Lung (tissue), 12 donors: ENCODE measurements around the gene CDK5RAP2. TPM values are rescaled to one million over a fixed set of nuclear protein-coding genes. Genes with fewer than 3 reads are reported as not detected.
A peak's percentile ranks its signal among the peaks of the same experiment; 100 is the strongest.

Experiments used
- ATAC-seq: fragments of 200-7000 bp; cut with Tn5 transposase; one replicate; pipeline ENCODE4 v1.9.1; 2020; ENCODE audit warnings: moderate number of reproducible peaks; ENCODE audit not compliant: insufficient read depth, low FRiP score
- DNase-seq, 3 donors: peaks; one replicate each; pipeline ENCODE4 v3.0.0-alpha.2; 2013 to 2017
- H3K27ac ChIP-seq, 2 donors: one replicate each; pipeline ENCODE4 v1.5.1; 2013; ENCODE audit warnings: mild to moderate bottlenecking in 2 of 2, moderate library complexity in 2 of 2, control low read depth in 1 of 2, inconsistent platforms in 1 of 2, low read depth in 1 of 2, low read length in 1 of 2
- H3K27me3 ChIP-seq, 3 donors: one replicate each; pipeline ENCODE4 v1.5.1; 2013; ENCODE audit warnings: low read length in 2 of 3; ENCODE audit not compliant: control insufficient read depth in 3 of 3, insufficient read depth in 3 of 3
- H3K36me3 ChIP-seq, 4 donors: one replicate each; pipeline ENCODE4 v1.5.1; 2013; ENCODE audit warnings: low read length in 4 of 4, mild to moderate bottlenecking in 1 of 4, moderate library complexity in 1 of 4; ENCODE audit not compliant: control insufficient read depth in 4 of 4, insufficient read depth in 4 of 4
- H3K4me1 ChIP-seq, 5 donors: one replicate each; pipeline ENCODE4 v1.5.1; 2013; ENCODE audit warnings: low read length in 5 of 5, mild to moderate bottlenecking in 2 of 5, moderate library complexity in 1 of 5; ENCODE audit not compliant: control insufficient read depth in 5 of 5, insufficient read depth in 5 of 5
- H3K4me3 ChIP-seq: one replicate; pipeline ENCODE4 v1.5.1; 2013; ENCODE audit warnings: mild to moderate bottlenecking, control low read depth, moderate library complexity
- H3K9ac ChIP-seq, 2 donors: one replicate each; pipeline ENCODE4 v1.5.1; 2013; ENCODE audit warnings: low read length in 2 of 2, control low read depth in 1 of 2; ENCODE audit not compliant: insufficient read depth in 1 of 2
- H3K9me3 ChIP-seq, 4 donors: one replicate each; pipeline ENCODE4 v1.5.1; 2013; ENCODE audit warnings: low read length in 3 of 4, mild to moderate bottlenecking in 1 of 4, moderate library complexity in 1 of 4; ENCODE audit not compliant: control insufficient read depth in 4 of 4, insufficient read depth in 3 of 4
- CTCF ChIP-seq: IDR thresholded peaks from 2 replicates; pipeline ENCODE4 v1.5.1; 2012; ENCODE audit warnings: mild to moderate bottlenecking; ENCODE audit errors: control extremely low read depth, extremely low read depth
- WGBS, 2 donors: extraction: QIAGEN DNeasy Blood & Tissue Kit; methylation state at CpG; one replicate each; pipeline ENCODE4 v1.1.7; 2013; 5-methylcytosine and 5-hydroxymethylcytosine counted together
- polyA plus RNA-seq, 2 donors: library from polyadenylated mRNA; stranded (reverse); fragments of 200-250 nt; gene quantifications; one replicate each; pipeline ENCODE4 v1.2.1, GENCODE V29; 2013
- total RNA-seq, 2 donors: library from RNA; depleted of rRNA in 1 of 2; stranded (reverse); fragments of >200 nt in 1 of 2; gene quantifications; one replicate each; pipeline ENCODE4 v1.2.1, GENCODE V29; 2014 to 2021
- donor health status: control.
- donor health status: control.
- donor health status: Bipolar disorder and iron deficiency.
- donor health status: healthy.
- donor health status: DM: yes; HTN: yes; CAD: no.

Gene CDK5RAP2
- total and polyA plus RNA-seq, 4 donors, result 25.6 to 65.7 (median 35.9) TPM

GRCh38 chr9:120449566-120449965, 130.4 kb downstream of the CDK5RAP2 start:
- no peaks in the 10 kb centered on the region for H3K27me3 ChIP-seq
- no peak for ATAC-seq
- H3K9me3 ChIP-seq, result no peaks in the 10 kb centered on the region
- H3K27ac ChIP-seq, result no peak overlapping the region
- peaks cover 6 to 15% (median 9%) of the 10 kb centered on the region in 4 donors for H3K36me3 ChIP-seq
- DNase-seq, result no peak
- TF ChIP-seq CTCF, result no peak
- H3K4me3 ChIP-seq, result no peak overlapping the region
- WGBS, 2 donors, result 96 to 99% methylated on average over 2 of the region's 2 CpGs
- H3K4me1 ChIP-seq, result peaks cover 0 to 6% (median 3%) of the 10 kb centered on the region in 5 donors
- no peak overlapping the region for H3K9ac ChIP-seq

GRCh38 chr9:120447959-120448500, 131.9 kb downstream of the CDK5RAP2 start:
- H3K27ac ChIP-seq, result no peak overlapping the region
- no peaks in the 10 kb centered on the region for H3K9me3 ChIP-seq
- H3K4me3 ChIP-seq, result no peak overlapping the region
- no peak for ATAC-seq
- no peak for TF ChIP-seq CTCF
- DNase-seq, result no peak
- H3K36me3 ChIP-seq, result peaks cover 4 to 12% (median 6%) of the 10 kb centered on the region in 4 donors
- peaks cover 0 to 6% (median 0%) of the 10 kb centered on the region in 5 donors for H3K4me1 ChIP-seq
- no peaks in the 10 kb centered on the region for H3K27me3 ChIP-seq
- no peak overlapping the region for H3K9ac ChIP-seq
- 95 to 97% methylated on average over 9 of the region's 9 CpGs for WGBS, 2 donors

GRCh38 chr9:120446671-120447070, 133.3 kb downstream of the CDK5RAP2 start:
- peaks cover 4 to 18% (median 11%) of the 10 kb centered on the region in 4 donors for H3K36me3 ChIP-seq
- ATAC-seq, result no peak
- no peak overlapping the region for H3K9ac ChIP-seq
- H3K27me3 ChIP-seq, result no peaks in the 10 kb centered on the region
- no peak for TF ChIP-seq CTCF
- 66 to 88% methylated on average over 4 of the region's 4 CpGs for WGBS, 2 donors
- no peak overlapping the region for H3K27ac ChIP-seq
- peak in 1 of 3 donors; percentile 19 for DNase-seq
- H3K9me3 ChIP-seq, result no peaks in the 10 kb centered on the region
- H3K4me3 ChIP-seq, result no peak overlapping the region
- H3K4me1 ChIP-seq, result peaks cover 0 to 6% (median 0%) of the 10 kb centered on the region in 5 donors

GRCh38 chr9:120443976-120444375, 136.0 kb downstream of the CDK5RAP2 start:
- H3K9ac ChIP-seq, result no peak overlapping the region

More at GRCh38 chr9:120443976-120444375, 136.0 kb downstream of the CDK5RAP2 start:
- WGBS, 2 donors, result 94 to 100% methylated on average over 3 of the region's 3 CpGs
- Histone ChIP-seq H3K27ac (no peak overlapping the region), H3K4me1 (peaks cover 0 to 10% (median 0%) of the 10 kb centered on the region in 5 donors), H3K36me3 (peaks cover 7 to 31% (median 13%) of the 10 kb centered on the region in 4 donors), H3K4me3 (no peak overlapping the region), H3K27me3 (no peaks in the 10 kb centered on the region), H3K9me3 (no peaks in the 10 kb centered on the region)
- TF ChIP-seq CTCF, result no peak
- ATAC-seq, result no peak
- DNase-seq, result no peak
